ENCODE results near the gene DAPK1. TPM values are rescaled to one million over a fixed set of nuclear protein-coding genes. Genes with fewer than 3 reads are reported as not detected.

DAPK1 gene
- total RNA-seq, 1 experiment from 2014 or later = 133 TPM

- Mint-ChIP-seq H3K36me3 (ENCODE audit: insufficient read depth, unreplicated experiment) (peaks cover 28% of the 10 kb centered on the region), H3K27me3 (ENCODE audit: unreplicated experiment) (no peaks in the 10 kb centered on the region), H3K9me3 (ENCODE audit: low read depth, unreplicated experiment) (no peaks in the 10 kb centered on the region), H3K4me1 (ENCODE audit: low read depth, unreplicated experiment) (no peaks in the 10 kb centered on the region), H3K4me3 (ENCODE audit: low read depth, unreplicated experiment) (no peak overlapping the region), H3K27ac (ENCODE audit: unreplicated experiment) (no peak overlapping the region)
- BruUV-seq (replicated peaks) = no TSS peak
- TF ChIP-seq CTCF (IDR thresholded peaks at IDR 0.05; ENCODE audit: unreplicated experiment) = no peak
- CTCF ChIA-PET = no interaction called here
- intact Hi-C loops (cut with micrococcal nuclease; ENCODE audit: unreplicated experiment) = no loop called here
- DNase-seq = no peak
Measured at GRCh38 chr9:87672586-87672985, 174.9 kb downstream of the DAPK1 start.

- no TSS peak for BruUV-seq (replicated peaks)
- Mint-ChIP-seq H3K4me3 (ENCODE audit: low read depth, unreplicated experiment) (no peak overlapping the region), H3K4me1 (ENCODE audit: low read depth, unreplicated experiment) (no peaks in the 10 kb centered on the region), H3K9me3 (ENCODE audit: low read depth, unreplicated experiment) (no peaks in the 10 kb centered on the region), H3K36me3 (ENCODE audit: insufficient read depth, unreplicated experiment) (peaks cover 25% of the 10 kb centered on the region), H3K27me3 (ENCODE audit: unreplicated experiment) (no peaks in the 10 kb centered on the region), H3K27ac (ENCODE audit: unreplicated experiment) (no peak overlapping the region)
- no peak for DNase-seq
- CTCF ChIA-PET = interaction anchor here (0.7 kb wide), 1 partner anchor 991 kb away, joined by 8 read pairs; no protein-coding TSS in a partner anchor
- intact Hi-C loops (cut with micrococcal nuclease; ENCODE audit: unreplicated experiment) = no loop called here
- no peak for TF ChIP-seq CTCF (IDR thresholded peaks at IDR 0.05; ENCODE audit: unreplicated experiment)
Measured at GRCh38 chr9:87673446-87674120, 175.9 kb downstream of the DAPK1 start.

DNA sequence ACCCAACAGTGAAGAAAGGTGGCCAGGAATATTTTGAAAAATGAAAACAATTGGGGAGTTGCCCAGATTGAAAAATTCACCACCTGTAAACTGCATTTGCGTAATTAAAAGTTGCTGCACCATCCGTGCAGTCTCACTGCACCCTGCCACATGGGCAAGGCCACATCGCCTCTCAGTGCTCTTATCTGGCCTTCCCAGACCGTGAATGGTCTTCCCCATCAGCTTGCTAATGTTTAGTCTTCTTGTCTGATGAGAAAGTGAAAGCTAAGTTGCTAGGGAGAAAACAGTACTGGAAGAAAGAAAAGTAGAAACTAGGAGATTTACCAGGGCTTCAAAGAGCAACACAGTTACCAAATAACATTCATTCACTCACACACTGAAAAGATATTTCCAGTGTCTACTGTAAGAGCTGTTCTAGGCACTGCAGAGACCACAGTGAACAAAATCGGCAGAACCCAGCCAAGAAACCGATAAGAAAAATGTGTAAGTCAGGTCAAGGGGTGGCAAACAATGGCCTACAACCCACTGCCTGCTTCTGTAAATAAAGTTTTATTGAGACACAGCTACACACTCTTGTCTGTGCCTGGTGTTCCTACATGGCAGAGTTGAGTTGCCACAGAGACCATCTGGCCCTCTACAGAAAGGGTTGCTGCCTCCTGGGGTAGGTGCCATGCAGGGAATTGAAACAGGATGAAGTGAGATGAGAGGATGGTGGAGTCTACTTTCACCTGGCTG, 177.1 kb downstream of the DAPK1 start:
- H3K36me3 Mint-ChIP-seq (ENCODE audit: insufficient read depth, unreplicated experiment) = peaks cover 22% of the 10 kb centered on the region
- intact Hi-C loops (cut with micrococcal nuclease; ENCODE audit: unreplicated experiment) = no loop called here

GRCh38 chr9:87675906-87676515, 178.3 kb downstream of the DAPK1 start:
- no peaks in the 10 kb centered on the region for H3K4me1 Mint-ChIP-seq (ENCODE audit: low read depth, unreplicated experiment)

More for the DNA sequence above, 177.1 kb downstream of the DAPK1 start:
- CTCF ChIA-PET = interaction anchor here (0.7 kb wide), 1 partner anchor 990 kb away, joined by 8 read pairs; no protein-coding TSS in a partner anchor
- Mint-ChIP-seq H3K4me3 (ENCODE audit: low read depth, unreplicated experiment) (no peak overlapping the region), H3K27ac (ENCODE audit: unreplicated experiment) (no peak overlapping the region), H3K4me1 (ENCODE audit: low read depth, unreplicated experiment) (no peaks in the 10 kb centered on the region), H3K27me3 (ENCODE audit: unreplicated experiment) (no peaks in the 10 kb centered on the region), H3K9me3 (ENCODE audit: low read depth, unreplicated experiment) (no peaks in the 10 kb centered on the region)
- TF ChIP-seq CTCF (IDR thresholded peaks at IDR 0.05; ENCODE audit: unreplicated experiment) = no peak
- DNase-seq = no peak
- no TSS peak for BruUV-seq (replicated peaks)

More at GRCh38 chr9:87675906-87676515, 178.3 kb downstream of the DAPK1 start:
- Mint-ChIP-seq H3K4me3 (ENCODE audit: low read depth, unreplicated experiment) (no peak overlapping the region), H3K9me3 (ENCODE audit: low read depth, unreplicated experiment) (no peaks in the 10 kb centered on the region), H3K36me3 (ENCODE audit: insufficient read depth, unreplicated experiment) (peaks cover 18% of the 10 kb centered on the region), H3K27ac (ENCODE audit: unreplicated experiment) (peak overlapping the region; percentile 47), H3K27me3 (ENCODE audit: unreplicated experiment) (no peaks in the 10 kb centered on the region)
- no peak for DNase-seq
- intact Hi-C loops (cut with micrococcal nuclease; ENCODE audit: unreplicated experiment) = no loop called here
- no TSS peak for BruUV-seq (replicated peaks)
- no peak for TF ChIP-seq CTCF (IDR thresholded peaks at IDR 0.05; ENCODE audit: unreplicated experiment)
- CTCF ChIA-PET = no interaction called here

Data from Calu3 (cell line).